Heart right ventricle (tissue), 16 donors: Measurements from ENCODE around the gene DEFB129. TPM values are rescaled to one million over a fixed set of nuclear protein-coding genes. Genes with fewer than 3 reads are reported as not detected.
A peak's percentile ranks its signal among the peaks of the same experiment; 100 is the strongest.

Source experiments
- ATAC-seq, 8 donors: fragments of 200-7000 bp; cut with Tn5 transposase; one replicate each; pipeline ENCODE4 v1.9.1; 2020; ENCODE audit warnings: mild to moderate bottlenecking in 8 of 8, moderate library complexity in 8 of 8, moderate number of reproducible peaks in 1 of 8
- DNase-seq, 2 donors: peaks; one replicate each; pipeline ENCODE4 v3.0.0-alpha.2; 2020
- H3K27ac ChIP-seq, 10 donors: fragments of 200-600 bp; sonication (generic) in 2 of 10; one replicate each; pipeline versions ENCODE4 v1.5.0 to v1.8.0; 2020 to 2022; ENCODE audit warnings: mild to moderate bottlenecking in 3 of 10
- H3K27me3 ChIP-seq, 7 donors: fragments of 200-600 bp; one replicate each; pipeline ENCODE4 v1.8.0; 2021 to 2022; ENCODE audit warnings: mild to moderate bottlenecking in 2 of 7
- H3K36me3 ChIP-seq, 9 donors: fragments of 200-600 bp; sonication (generic) in 1 of 9; one replicate each; pipeline versions ENCODE4 v1.5.0 to v1.8.0; 2020 to 2022; ENCODE audit warnings: mild to moderate bottlenecking in 2 of 9
- H3K4me1 ChIP-seq, 9 donors: fragments of 200-600 bp; sonication (generic) in 1 of 9; one replicate each; pipeline versions ENCODE4 v1.5.0 to v1.8.0; 2020 to 2022; ENCODE audit warnings: mild to moderate bottlenecking in 4 of 9
- H3K4me3 ChIP-seq, 10 donors: fragments of 200-600 bp; sonication (generic) in 2 of 10; one replicate each; pipeline versions ENCODE4 v1.5.0 to v1.8.0; 2020 to 2022; ENCODE audit warnings: mild to moderate bottlenecking in 7 of 10, moderate library complexity in 2 of 10
- H3K9me3 ChIP-seq, 11 donors: fragments of 200-600 bp in 10 of 11; sonication (generic) in 2 of 11; one replicate each; pipeline versions ENCODE4 v1.5.0 to v1.8.0; 2013 to 2022; ENCODE audit warnings: mild to moderate bottlenecking in 2 of 11, control low read depth in 1 of 11, moderate library complexity in 1 of 11
- WGBS, 2 donors: extraction: QIAGEN DNeasy Blood & Tissue Kit; methylation state at CpG; one replicate each; pipeline ENCODE4 v1.1.7; 2013; ENCODE audit warnings: inconsistent platforms in 1 of 2; 5-methylcytosine and 5-hydroxymethylcytosine counted together
- intact Hi-C, 10 donors: fragments of 100-400 bp; cut with DNase I; formaldehyde crosslinking; loops; one replicate each; pipeline versions ENCODE4 v1.11.1 to v1.14.2; 2022
- polyA plus RNA-seq, 2 donors: library from polyadenylated mRNA; stranded (reverse); fragments of 200-250 nt; gene quantifications; one replicate each; pipeline ENCODE4 v1.2.3, GENCODE V29; 2013
- total RNA-seq, 10 donors: library from RNA; stranded (reverse); fragmentation: NEBNext Ultra II Directional in 3 of 10; extraction: Animal tissue kit (Norgen Biotek cat#: 25700) in 3 of 10; gene quantifications; one replicate each; pipeline versions ENCODE4 v1.2.1 to v1.2.4, GENCODE V29; 2021 to 2023
- TF ChIP-seq, protein P1 (sequence below), 9 donors: fragments of 200-600 bp; sonication (generic) in 2 of 9; IDR thresholded peaks; one replicate each; pipeline versions ENCODE4 v1.5.0 to v1.8.0; 2021 to 2022; ENCODE audit warnings: antibody characterized with exemption in 9 of 9, mild to moderate bottlenecking in 5 of 9, moderate library complexity in 1 of 9
- donor health status: Arrhythmogenic right ventricular cardiomyopathy.
- donor health status: ischemic (EF 13 %, LVEDD 7.1; RV severe dilation, severe dysfunction).
- donor health status: healthy with polysubstance abuse.
- donor health status: DM: no; HTN: yes; CAD: no.
- donor health status: DM: no; HTN: no; CAD: no.
- donor health status: ischemic (EF 25% LVEDD 6.9; RV normal size, moderate dysfunction).
- donor health status: ischemic (EF 25% LVEDD 5.7; RV mildly dilated, moderate dysfunction).
- donor health status: healthy.
- donor health status: DM: yes; HTN: yes; CAD: no.
- donor health status: Ischemic cardiomyopathy.
- donor health status: ischemic (EF 35%, LVEDD 5.7; RV mildly dilated, moderate dysfunction).
- donor health status: nonischemic (EF 11% LVEDD 7.7; RV severe dilation, severe dysfunction).
- donor health status: DM: yes; HTN: yes; CAD: no.
- donor health status: PGD.
- donor health status: ischemic (EF 29% LVEDD 5.4; RV normal size, mild dysfunction).
- donor health status: nonischemic (EF 23%, LVEDD 6.1; RV moderate dilation, normal function).

Gene DEFB129
- total and polyA plus RNA-seq, 12 donors, result not detected

- no peaks in the 10 kb centered on the region for H3K27me3 ChIP-seq
- peaks cover 0 to 33% (median 4%) of the 10 kb centered on the region in 9 donors for H3K36me3 ChIP-seq
- 48 to 71% methylated on average over 3 of the region's 3 CpGs for WGBS, 2 donors
- no peaks in the 10 kb centered on the region for H3K9me3 ChIP-seq
- TF ChIP-seq, protein P1, sequence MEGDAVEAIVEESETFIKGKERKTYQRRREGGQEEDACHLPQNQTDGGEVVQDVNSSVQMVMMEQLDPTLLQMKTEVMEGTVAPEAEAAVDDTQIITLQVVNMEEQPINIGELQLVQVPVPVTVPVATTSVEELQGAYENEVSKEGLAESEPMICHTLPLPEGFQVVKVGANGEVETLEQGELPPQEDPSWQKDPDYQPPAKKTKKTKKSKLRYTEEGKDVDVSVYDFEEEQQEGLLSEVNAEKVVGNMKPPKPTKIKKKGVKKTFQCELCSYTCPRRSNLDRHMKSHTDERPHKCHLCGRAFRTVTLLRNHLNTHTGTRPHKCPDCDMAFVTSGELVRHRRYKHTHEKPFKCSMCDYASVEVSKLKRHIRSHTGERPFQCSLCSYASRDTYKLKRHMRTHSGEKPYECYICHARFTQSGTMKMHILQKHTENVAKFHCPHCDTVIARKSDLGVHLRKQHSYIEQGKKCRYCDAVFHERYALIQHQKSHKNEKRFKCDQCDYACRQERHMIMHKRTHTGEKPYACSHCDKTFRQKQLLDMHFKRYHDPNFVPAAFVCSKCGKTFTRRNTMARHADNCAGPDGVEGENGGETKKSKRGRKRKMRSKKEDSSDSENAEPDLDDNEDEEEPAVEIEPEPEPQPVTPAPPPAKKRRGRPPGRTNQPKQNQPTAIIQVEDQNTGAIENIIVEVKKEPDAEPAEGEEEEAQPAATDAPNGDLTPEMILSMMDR (IDR thresholded peaks at IDR 0.05), result no peak
- ATAC-seq, result no peak
- H3K4me1 ChIP-seq, result no peaks in the 10 kb centered on the region
- no peak overlapping the region for H3K27ac ChIP-seq
- no peak for DNase-seq
- intact Hi-C loops, result loop anchor here in 2 of 10 donors (10.0 kb wide), 2 partner anchors 51 to 61 kb away; partner anchors contain the start of gene SOX12 (in 1 of the 2)
- H3K4me3 ChIP-seq, result no peak overlapping the region
These were observed 46.8 kb downstream of the DEFB129 start for GRCh38 chr20:273884-274283.

- Histone ChIP-seq H3K27ac (no peak overlapping the region), H3K36me3 (peaks cover 0 to 39% (median 4%) of the 10 kb centered on the region in 9 donors), H3K4me3 (no peak overlapping the region), H3K27me3 (no peaks in the 10 kb centered on the region), H3K4me1 (no peaks in the 10 kb centered on the region), H3K9me3 (no peaks in the 10 kb centered on the region)
- WGBS, 2 donors, result 92% methylated on average over 7 of the region's 7 CpGs
- TF ChIP-seq, protein P1 (IDR thresholded peaks at IDR 0.05), result no peak
- intact Hi-C loops, result loop anchor here in 4 of 10 donors (5.0 to 10.0 kb wide), 3 partner anchors 49 to 59 kb away; partner anchors contain the start of gene SOX12 (in 3 of the 4)
- DNase-seq (no peak), ATAC-seq (no peak)
These were observed 48.7 kb downstream of the DEFB129 start for GRCh38 chr20:275791-276190.

DNA sequence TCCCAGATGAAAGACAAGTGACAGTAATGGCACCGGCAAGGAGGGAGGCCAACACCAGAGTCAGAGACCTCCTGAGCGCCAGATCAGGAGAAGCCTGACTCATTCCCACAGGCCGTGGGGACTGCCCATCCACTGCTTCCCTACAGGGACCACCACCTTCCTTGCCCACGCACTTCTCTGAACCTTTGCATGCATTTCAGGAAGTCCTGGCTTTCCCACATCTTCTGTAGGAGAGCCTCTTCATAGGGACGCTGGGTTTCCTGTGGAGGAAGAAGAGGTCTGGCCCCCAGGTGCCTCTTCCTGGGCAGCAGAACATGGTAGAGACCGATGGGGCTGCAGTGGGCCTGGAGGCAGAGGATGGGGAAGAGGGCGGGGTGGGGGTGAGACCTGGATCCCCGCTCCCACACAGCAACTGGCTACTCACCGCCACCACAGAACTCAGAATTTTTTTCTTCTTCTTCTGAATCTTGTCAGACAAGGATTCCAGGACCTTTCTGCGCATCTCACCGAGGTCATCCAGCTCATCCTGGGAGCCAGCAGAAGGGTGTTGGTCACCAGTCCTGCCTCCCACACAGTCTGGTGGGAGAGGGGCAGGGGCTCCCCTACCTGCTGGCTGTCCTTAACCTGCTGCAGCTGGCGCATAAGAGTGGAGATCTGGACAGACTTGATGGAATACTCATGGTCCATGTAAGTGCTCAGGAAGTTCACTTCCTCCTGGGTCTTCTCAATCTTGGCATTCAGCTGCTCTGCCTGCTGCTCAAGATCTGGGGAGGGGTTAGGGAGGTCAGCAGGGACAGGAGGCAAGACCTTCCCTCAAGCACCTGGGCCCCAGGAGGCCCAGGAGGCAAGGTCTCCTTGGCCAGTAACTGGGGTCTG lies 49.8 kb downstream of the DEFB129 start:
- intact Hi-C loops, result loop anchor here in 4 of 10 donors (5.0 to 10.0 kb wide), 3 partner anchors 48 to 58 kb away; partner anchors contain the start of gene SOX12 (in 3 of the 4)
- Histone ChIP-seq H3K9me3 (no peaks in the 10 kb centered on the region), H3K27me3 (no peaks in the 10 kb centered on the region), H3K36me3 (peaks cover 0 to 50% (median 4%) of the 10 kb centered on the region in 9 donors), H3K27ac (no peak overlapping the region), H3K4me3 (no peak overlapping the region), H3K4me1 (no peaks in the 10 kb centered on the region)
- ATAC-seq (no peak), DNase-seq (no peak)
- WGBS, 2 donors, result 92 to 93% methylated on average over 12 of the region's 12 CpGs
- TF ChIP-seq, protein P1 (IDR thresholded peaks at IDR 0.05), result no peak

- TF ChIP-seq, protein P1 (IDR thresholded peaks at IDR 0.05), result no peak
- 25 to 32% methylated on average over 2 to 3 of the region's 3 CpGs for WGBS, 2 donors
- intact Hi-C loops, result loop anchor here in 4 of 10 donors (5.0 to 10.0 kb wide), 3 partner anchors 47 to 57 kb away; partner anchors contain the start of gene SOX12 (in 3 of the 4)
- peaks cover 0 to 56% (median 4%) of the 10 kb centered on the region in 9 donors for H3K36me3 ChIP-seq
- no peak overlapping the region for H3K4me3 ChIP-seq
- no peaks in the 10 kb centered on the region for H3K4me1 ChIP-seq
- no peaks in the 10 kb centered on the region for H3K27me3 ChIP-seq
- ATAC-seq (no peak), DNase-seq (peak in 1 of 2 donors; percentile 0)
- no peak overlapping the region for H3K27ac ChIP-seq
- no peaks in the 10 kb centered on the region for H3K9me3 ChIP-seq
These were observed 50.4 kb downstream of the DEFB129 start for GRCh38 chr20:277496-277781.
